Limb (tissue), 2 donors: ENCODE measurements around the gene DRD4.

ENCODE experiments used
- DNase-seq, 2 donors: peaks; one replicate each; pipeline ENCODE4 v3.0.0-alpha.2; 2016; ENCODE audit errors: extremely low spot score in 2 of 2

DRD4 gene

DNA sequence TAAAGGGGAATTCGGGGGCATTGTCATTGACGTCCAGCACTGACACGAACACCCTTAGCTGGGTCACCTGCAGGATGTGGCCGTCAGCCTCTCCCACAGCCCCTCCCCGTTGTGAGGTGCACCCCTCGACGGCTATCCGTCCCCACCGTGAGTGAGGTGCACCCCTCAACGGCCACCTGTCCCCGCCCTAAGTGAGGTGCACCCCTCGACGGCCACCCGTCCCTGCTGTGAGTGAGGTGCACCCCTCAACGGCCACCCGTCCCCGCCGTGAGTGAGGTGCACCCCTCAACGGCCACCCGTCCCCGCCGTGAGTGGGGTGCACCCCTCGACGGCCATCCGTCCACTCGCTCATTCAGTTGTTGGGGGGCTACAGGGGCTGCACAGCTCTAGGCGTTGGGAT, 15.2 kb upstream of the DRD4 start:
- no peak for DNase-seq

DNA sequence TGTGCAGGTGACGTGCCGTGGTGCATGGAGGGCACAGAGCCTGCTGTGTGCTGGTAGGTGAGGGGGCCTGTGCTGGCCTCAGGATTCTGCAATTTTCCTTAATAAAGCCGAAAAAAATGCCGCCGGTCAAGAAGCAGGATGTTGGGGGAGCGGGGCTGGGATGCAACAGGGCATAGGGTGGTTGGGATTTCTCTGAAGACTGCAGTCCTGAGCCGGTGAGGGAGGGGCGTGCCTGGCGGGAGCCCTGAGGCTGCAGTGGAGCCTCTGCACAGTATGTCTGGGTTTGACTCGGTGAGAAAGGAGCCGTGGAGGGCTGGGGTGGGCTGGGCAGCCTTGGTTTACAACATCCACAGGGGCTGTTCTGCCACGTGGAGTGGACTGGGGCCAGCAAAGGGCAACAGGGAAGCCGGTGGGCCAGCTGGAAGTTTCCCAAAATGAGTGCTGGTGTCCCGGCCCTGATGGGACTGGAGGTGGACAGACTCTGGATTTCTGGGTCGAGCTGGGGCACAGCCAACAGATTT, 13.7 kb upstream of the DRD4 start:
- DNase-seq, result peak in 1 of 2 donors; percentile 25

GRCh38 chr11:623999-624704, 12.9 kb upstream of the DRD4 start:
- DNase-seq, result peak in 1 of 2 donors; percentile 43

DNA sequence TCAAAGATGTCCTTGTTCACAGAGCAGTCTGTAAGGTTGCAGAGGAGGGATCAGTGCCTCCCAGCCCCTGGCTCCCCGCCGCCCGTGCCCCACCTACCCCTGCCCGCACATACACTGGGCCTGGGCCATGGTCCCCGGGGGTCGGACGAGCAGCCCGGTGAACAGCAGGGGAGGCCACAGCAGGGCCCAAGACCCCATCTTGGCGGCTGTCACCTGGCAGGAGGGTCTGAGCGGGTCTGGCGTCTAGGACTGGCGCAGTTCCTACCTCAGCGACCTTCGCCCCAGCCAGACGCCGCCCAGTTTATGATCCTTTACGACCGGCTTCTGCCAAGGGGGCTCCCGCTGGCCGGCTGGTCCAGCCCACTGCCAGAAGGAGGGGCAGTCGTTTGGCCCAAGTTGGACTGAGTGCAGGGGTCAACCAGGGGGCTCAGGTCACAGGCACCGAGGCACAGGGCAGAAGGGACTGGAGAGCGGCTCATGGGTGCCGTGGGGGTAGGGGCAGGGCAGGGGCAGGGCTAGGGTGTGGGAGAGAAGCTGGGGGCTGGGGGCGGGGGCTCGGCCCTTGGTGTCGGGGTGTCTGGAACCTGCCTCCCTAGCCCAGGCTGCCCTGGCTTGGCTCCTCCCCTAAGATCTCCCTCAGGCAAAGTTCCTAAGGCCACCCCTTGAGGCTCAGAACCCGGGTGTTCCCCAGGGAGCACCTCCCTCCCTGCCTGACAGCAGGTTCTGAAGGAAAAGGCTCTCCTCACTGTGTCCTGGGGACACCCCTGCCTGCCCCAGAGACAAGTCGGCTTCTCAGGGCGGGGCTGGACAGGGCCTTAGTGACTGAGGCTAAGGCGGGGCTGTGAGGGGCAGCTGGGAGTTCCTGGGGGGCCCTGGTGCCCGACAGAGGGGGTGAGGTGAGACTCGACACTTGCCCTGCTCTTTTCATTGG, 12.1 kb upstream of the DRD4 start, which contains the start of gene CDHR5:
Gene CDHR5, minus strand, starts transcription at position 251 of the 931 bp plus-strand sequence. Its CDS starts 53 bp downstream, at position 198.
- peak in 1 of 2 donors; percentile 40 for DNase-seq

GRCh38 chr11:625636-626268, 11.3 kb upstream of the DRD4 start:
- no peak for DNase-seq

DNA sequence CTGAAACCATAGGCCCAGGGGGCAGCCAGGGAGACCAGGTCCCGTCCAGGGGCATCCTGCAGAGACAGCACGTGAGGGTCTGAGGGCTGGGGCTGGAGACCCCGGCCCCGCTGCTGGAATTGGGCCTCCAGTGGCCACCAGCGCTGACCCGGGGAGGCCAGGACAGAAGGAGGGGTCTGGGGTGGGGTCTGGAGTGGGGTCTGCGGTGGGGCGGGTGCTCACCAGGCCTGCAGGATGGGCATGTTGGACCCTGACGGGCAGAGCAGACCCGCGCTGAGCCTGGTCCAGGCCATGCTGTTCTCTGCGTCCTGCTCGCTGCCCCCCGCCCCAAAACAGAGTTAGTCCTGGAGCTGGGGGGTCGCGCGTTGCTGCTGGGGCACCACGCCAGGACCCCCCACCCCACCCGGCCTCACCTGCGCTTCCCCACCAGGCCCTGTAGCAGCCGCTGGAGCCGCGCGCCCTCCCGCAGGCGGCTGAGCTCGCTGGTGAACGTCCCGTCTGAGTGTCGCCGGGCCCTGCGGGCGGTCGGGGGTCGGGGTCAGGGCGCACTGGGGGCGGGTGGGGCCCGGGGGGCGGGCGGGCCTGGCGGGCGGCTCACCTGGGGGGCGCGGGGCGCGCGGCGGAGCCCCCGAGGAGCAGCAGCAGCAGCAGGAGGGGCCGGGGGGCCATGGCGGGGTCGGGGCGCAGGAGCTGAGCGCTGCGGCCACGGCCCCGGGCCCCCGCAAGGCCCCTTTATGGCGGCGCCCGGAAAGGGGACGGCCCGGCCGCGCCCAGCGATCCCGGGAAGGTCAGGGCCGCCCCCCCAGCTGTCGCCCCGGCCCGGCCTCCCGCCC, 10.4 kb upstream of the DRD4 start, which contains the start of gene SCT:
Gene SCT, minus strand, starts transcription at position 707 of the 833 bp plus-strand sequence. Its CDS starts 38 bp downstream, at position 669.
- DNase-seq, result peak in 1 of 2 donors; percentile 49

DNA sequence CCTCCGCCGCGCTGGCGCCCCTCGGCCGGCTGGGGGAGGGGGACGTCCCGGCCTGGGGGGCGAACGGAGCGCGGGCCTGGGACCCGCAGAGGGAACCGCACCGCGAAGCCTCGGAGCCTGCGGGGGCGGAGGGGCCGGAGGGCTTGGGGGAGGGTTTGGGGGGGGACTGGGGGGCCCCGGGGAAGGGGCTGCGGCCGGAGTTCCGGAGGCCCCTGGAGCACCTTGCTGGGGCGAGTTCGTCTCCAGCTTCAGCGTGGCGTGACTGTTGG, 9.8 kb upstream of the DRD4 start:
- peak in 1 of 2 donors; percentile 35 for DNase-seq

- peak in 1 of 2 donors; percentile 29 for DNase-seq
Measured at GRCh38 chr11:628056-628455, 9.0 kb upstream of the DRD4 start.

GRCh38 chr11:629237-629583, 7.9 kb upstream of the DRD4 start:
- peak in 1 of 2 donors; percentile 26 for DNase-seq

DNA sequence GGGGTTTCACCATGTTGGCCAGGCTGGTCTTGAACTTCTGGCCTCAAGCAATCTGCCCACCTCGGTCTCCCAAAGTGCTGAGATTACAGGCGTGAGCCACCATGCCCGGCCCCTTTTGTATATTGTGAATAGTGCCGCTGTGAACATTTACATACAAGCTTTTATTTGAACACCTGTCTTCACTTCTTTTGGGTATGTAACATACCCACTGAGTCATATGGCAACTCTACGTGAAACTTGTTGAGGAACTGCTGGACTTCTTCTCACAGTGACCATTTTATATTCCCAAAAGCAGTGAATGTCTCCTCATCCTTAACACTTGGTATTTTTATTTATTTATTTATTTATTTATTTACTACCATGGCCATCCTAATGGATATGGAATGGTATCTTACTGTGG, 6.2 kb upstream of the DRD4 start:
- no peak for DNase-seq

DNA sequence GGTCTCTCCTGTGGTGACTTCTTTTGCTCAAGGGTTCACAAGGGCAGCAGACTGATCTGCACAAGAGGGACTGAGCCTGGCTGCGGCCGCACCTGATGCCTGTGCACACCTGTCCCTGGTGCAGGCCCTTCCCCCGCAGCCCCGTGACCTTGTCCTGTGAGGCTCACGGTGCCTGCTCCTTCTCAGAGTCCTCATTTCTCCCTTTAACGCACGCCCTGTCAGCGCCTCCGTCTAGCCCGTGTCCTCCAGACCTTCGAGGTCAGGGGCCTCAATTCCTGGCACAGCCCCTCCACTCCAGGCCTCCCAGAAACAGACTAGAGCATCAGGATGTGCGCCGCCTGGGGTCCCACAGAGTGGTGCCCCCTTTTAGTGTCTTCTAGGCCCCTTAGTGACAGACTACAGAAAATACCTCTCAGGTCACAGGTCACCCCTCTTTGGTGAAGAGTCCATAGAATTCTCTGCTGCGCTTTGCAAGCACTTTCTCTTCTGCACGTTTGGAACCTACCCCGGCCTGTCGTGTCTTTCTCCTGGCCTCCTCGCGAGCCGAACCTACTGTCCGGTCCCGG, 1.0 kb upstream of the DRD4 start:
- DNase-seq, result no peak

DNA sequence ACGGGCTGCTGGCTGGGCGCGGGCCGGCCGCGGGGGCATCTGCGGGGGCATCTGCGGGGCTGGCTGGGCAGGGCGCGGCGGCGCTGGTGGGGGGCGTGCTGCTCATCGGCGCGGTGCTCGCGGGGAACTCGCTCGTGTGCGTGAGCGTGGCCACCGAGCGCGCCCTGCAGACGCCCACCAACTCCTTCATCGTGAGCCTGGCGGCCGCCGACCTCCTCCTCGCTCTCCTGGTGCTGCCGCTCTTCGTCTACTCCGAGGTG, 194 bp downstream of the DRD4 start:
- DNase-seq, result no peak

DNA sequence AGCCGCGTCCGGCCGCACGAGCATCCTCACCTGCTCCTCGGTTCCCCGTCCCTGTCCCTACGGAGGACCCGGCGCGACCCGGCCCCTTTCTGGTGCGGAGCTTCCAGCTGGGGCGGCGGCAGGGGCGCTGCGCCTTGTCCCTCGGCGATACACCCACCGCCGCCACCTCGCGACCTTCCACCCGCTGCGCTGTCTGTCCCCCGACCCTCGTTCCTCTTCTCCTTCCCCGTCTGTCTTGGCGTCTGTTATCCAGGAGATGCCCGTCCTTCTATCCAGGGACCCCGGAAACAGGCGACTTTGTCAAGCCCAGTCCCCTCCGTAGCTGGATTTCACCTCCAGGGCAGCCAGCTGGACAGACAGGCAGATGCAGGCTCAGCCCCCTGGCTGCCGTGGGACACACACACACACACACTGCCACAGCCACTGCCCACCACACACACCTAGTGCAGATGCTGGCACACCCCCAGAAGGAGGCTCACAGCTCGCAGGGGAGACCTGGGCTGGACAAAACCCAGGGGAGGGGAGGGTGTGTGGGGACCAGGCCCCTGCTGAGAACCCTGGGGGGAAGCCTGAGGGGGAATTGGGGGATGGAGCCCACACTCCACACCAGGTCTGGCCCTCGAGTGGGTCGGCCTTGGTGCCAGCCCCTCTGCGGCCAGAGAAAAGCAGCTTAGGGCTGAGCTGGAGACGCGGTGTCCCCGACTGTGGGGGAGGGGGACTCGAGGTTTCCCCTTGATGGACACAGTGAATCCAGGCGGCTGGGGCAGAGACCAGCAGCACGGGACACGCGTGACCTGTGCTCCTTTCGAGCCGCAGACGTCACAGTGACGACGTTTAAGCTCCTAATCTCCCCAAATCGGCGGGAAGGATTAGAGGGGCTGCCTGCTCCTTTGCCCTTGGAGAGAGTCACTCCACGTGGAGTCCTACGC, 788 bp downstream of the DRD4 start:
- no peak for DNase-seq

- no peak for DNase-seq
Measured at GRCh38 chr11:638631-639331, 1.7 kb downstream of the DRD4 start.

- no peak for DNase-seq
Measured at GRCh38 chr11:639332-639955, 2.4 kb downstream of the DRD4 start.

DNA sequence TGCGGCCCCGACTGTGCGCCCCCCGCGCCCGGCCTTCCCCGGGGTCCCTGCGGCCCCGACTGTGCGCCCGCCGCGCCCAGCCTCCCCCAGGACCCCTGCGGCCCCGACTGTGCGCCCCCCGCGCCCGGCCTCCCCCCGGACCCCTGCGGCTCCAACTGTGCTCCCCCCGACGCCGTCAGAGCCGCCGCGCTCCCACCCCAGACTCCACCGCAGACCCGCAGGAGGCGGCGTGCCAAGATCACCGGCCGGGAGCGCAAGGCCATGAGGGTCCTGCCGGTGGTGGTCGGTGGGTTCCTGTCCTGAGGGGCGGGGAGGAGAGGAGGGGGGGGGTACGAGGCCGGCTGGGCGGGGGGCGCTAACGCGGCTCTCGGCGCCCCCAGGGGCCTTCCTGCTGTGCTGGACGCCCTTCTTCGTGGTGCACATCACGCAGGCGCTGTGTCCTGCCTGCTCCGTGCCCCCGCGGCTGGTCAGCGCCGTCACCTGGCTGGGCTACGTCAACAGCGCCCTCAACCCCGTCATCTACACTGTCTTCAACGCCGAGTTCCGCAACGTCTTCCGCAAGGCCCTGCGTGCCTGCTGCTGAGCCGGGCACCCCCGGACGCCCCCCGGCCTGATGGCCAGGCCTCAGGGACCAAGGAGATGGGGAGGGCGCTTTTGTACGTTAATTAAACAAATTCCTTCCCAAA, 3.1 kb downstream of the DRD4 start:
- DNase-seq, result no peak

GRCh38 chr11:641806-642370, 4.8 kb downstream of the DRD4 start:
- no peak for DNase-seq

DNA sequence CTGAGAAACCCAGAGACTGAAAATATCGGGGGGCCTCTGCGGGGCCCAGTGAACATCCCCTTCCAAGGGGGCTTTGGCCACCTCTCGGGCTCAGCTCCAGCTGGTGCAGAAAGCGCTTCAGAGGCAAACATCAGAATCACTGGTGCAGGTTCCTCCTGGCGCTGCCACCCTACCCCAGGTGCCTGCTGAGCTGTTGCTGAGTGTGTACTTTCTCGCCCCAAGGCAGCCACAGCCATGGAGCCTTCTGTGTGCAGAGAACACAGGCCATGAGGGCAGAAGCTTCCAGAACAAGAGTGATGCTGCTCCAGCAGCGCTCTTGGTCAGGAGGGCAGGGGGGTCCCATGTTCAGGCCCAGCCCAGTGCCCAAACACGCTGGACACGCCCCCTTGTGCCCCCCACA, 6.3 kb downstream of the DRD4 start:
- no peak for DNase-seq
